ENCODE results near the gene ARHGAP22. TPM values are rescaled to one million over a fixed set of nuclear protein-coding genes. Genes with fewer than 3 reads are reported as not detected.

Gene ARHGAP22
- total and polyA plus RNA-seq, 5 donors: 1.4 to 6.5 (median 5.1) TPM

DNA sequence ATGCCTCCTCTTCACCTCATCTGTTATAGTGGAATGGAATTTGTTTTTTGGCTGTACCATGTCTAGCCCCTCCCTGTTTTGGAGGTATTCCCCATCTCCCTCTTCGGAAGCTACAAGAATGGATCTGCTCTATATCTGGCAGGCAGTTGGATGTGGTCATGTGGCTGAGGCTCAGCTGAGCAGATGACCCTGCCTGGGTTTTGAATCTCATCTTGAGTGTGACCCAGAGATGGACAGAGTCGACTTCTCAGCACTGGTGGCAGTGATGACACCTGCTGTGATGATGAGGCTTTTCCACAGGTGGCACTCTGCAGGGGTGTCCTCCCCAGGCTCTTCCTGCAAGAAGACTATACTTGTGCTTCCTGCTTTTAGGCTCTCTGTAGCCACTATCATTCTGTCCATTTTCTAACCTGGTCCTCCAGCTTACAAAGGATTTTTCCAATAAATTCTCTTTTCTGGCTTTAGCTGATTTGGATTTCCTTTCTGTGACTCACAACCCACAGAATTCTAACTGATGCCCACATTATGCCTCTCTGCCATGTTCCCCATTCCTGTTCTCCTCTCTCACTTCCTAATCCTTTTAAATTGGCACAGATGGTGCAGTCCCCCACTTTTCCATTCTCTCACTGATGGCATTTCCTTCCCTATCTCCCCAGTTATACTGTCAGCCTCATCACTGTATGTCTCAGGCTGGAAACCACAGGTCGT, 7.5 kb upstream of the ARHGAP22 start:
- ATAC-seq (peak in 1 of 2 donors; percentile 14), DNase-seq (no peak)
- H3K4me1 ChIP-seq (ENCODE audit: control insufficient read depth, insufficient read depth, low read length): no peaks in the 10 kb centered on the region
- H3K4me3 ChIP-seq (ENCODE audit: low read length): no peak overlapping the region
- intact Hi-C loops (cut with DNase I): no loop called here
- no peaks in the 10 kb centered on the region for H3K27me3 ChIP-seq (ENCODE audit: control insufficient read depth, insufficient read depth)
- WGBS: 56% methylated on average over 3 of the region's 3 CpGs
- H3K9me3 ChIP-seq (ENCODE audit: control insufficient read depth, low read length): no peaks in the 10 kb centered on the region
- no peak overlapping the region for H3K27ac ChIP-seq (ENCODE audit: low read length)

DNA sequence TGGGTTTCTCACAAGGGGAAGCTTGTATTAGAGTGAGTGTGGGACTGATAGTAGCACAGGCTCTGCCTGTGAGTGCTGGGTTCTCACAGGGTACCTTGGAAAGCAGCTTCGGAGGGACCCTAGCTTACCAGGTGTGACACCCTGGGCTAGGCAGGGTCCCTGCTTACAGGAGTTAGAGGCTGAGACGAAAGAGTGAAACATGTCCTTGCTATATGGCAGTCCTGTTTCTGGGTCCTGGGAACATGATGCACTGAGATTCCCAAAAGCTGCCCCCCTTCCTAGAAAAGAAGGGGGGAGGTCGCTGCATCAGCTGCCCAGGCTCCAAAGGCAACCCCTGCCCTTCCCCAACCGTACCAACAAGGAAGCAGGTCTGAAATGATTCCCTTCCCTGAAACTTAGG, 6.3 kb upstream of the ARHGAP22 start:
- 84% methylated on average over 4 of the region's 4 CpGs for WGBS
- no peak overlapping the region for H3K4me3 ChIP-seq (ENCODE audit: low read length)
- ATAC-seq: no peak
- no peak overlapping the region for H3K27ac ChIP-seq (ENCODE audit: low read length)
- no peaks in the 10 kb centered on the region for H3K4me1 ChIP-seq (ENCODE audit: control insufficient read depth, insufficient read depth, low read length)
- no peaks in the 10 kb centered on the region for H3K27me3 ChIP-seq (ENCODE audit: control insufficient read depth, insufficient read depth)
- intact Hi-C loops (cut with DNase I): no loop called here
- H3K9me3 ChIP-seq (ENCODE audit: control insufficient read depth, low read length): no peaks in the 10 kb centered on the region
- DNase-seq: no peak

DNA sequence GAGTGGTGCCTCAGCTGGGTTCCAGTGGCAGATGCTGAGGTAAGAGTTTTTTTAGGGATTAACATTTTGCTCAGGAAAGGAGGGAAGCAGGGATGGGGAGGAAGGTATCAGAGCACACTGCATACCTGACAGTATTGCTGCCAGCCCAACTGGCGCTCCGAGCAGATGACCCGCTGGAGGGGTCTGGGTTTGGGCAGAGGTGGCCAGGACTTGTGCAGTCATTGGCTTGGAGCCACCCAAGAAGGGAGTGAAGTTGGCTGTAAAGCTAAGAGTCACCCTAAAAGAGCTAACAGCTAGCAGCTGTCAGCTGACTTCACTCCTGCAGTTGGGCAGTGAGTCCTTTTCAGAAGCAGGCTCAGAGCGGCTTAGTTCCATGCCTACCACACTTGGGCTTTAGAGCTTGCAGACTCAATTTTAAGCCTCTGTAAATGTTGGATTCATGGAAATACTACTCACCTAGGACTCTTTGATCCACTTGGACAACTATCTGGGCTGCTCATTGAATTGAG, 5.8 kb upstream of the ARHGAP22 start:
- H3K4me3 ChIP-seq (ENCODE audit: low read length): no peak overlapping the region
- DNase-seq (no peak), ATAC-seq (no peak)
- intact Hi-C loops (cut with DNase I): no loop called here
- H3K27me3 ChIP-seq (ENCODE audit: control insufficient read depth, insufficient read depth): no peaks in the 10 kb centered on the region
- no peaks in the 10 kb centered on the region for H3K9me3 ChIP-seq (ENCODE audit: control insufficient read depth, low read length)
- 87% methylated on average over 4 of the region's 4 CpGs for WGBS
- H3K4me1 ChIP-seq (ENCODE audit: control insufficient read depth, insufficient read depth, low read length): no peaks in the 10 kb centered on the region
- H3K27ac ChIP-seq (ENCODE audit: low read length): no peak overlapping the region

DNA sequence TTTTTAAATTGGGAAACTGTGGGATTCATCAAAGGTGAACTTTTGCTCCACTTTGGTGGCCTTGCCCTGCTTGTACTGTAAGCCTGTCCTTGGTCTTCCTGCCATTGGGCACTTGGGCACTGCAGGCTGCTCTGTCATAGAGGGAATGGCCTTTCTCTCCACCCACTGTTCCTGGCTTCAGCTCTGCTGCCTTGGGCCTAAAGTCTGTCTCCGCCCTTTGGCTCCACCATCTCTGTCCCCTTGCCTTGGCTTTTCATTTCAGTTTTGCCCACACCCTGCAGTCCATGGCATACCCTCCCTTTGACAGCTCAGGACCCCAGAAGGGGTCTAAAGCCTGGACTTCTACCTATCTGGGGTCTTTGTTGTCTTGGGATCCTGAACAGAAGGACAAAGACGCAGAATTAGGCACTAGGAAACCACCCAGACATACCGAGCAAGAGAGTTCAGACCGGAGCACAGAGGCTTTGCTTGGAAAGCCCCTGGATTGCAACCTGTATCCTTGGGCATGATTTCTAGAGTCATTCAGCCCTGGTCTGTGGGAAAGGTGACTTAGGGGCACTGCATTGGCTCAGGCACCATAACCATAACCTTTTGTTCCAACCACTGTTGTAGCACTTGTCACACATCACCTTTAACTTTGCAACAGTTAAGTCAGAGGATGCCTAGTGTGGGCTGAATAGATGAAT, 5.2 kb upstream of the ARHGAP22 start:
- no peak overlapping the region for H3K4me3 ChIP-seq (ENCODE audit: low read length)
- ATAC-seq (no peak), DNase-seq (no peak)
- 91% methylated on average over 4 of the region's 4 CpGs for WGBS
- no peaks in the 10 kb centered on the region for H3K27me3 ChIP-seq (ENCODE audit: control insufficient read depth, insufficient read depth)
- H3K27ac ChIP-seq (ENCODE audit: low read length): no peak overlapping the region
- no peaks in the 10 kb centered on the region for H3K9me3 ChIP-seq (ENCODE audit: control insufficient read depth, low read length)
- intact Hi-C loops (cut with DNase I): no loop called here
- no peaks in the 10 kb centered on the region for H3K4me1 ChIP-seq (ENCODE audit: control insufficient read depth, insufficient read depth, low read length)

DNA sequence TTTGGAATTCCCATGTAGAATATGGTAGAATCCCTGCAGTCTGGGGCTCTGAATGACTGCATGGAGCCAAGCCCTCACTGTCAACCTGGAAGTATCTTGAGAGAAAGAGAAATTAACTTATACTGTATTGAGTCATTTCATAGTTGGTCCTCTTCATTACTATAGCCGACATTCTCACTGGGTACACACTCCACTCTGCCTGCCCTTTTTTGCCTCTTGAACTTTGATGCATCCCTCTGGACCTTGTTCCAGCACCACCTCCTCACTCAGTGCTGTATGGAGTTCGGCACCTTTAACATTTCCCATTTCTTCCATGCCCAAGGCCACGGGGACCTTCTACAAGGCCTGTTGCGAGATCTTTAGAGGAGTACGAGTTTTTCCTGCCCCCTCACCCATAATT, 4.6 kb upstream of the ARHGAP22 start:
- DNase-seq (no peak), ATAC-seq (no peak)
- 89% methylated on average over 5 of the region's 5 CpGs for WGBS
- intact Hi-C loops (cut with DNase I): no loop called here
- peaks cover 3% of the 10 kb centered on the region for H3K4me1 ChIP-seq (ENCODE audit: control insufficient read depth, insufficient read depth, low read length)
- no peak overlapping the region for H3K4me3 ChIP-seq (ENCODE audit: low read length)
- H3K9me3 ChIP-seq (ENCODE audit: control insufficient read depth, low read length): no peaks in the 10 kb centered on the region
- H3K27me3 ChIP-seq (ENCODE audit: control insufficient read depth, insufficient read depth): no peaks in the 10 kb centered on the region
- no peak overlapping the region for H3K27ac ChIP-seq (ENCODE audit: low read length)

DNA sequence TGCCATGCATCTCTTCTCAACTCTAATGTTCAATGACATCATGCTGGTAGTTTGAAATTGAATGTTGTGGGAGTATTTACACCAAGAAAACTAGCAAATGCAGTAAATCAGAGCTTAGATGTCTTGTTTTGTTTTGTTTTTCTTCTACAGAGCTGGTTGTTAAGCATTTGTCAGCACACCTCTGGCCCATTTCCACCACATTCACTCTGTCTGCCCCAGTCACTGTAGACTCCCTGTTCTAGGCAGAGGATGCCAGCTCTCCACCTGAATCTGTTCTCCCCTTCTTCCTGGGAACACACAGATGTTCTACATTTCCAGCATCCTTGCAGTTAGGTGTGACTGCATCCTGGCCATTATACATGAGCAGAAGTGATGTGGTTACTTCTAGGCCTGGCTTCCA, 4.1 kb upstream of the ARHGAP22 start:
- no peak for DNase-seq
- intact Hi-C loops (cut with DNase I): no loop called here
- H3K27ac ChIP-seq (ENCODE audit: low read length): no peak overlapping the region
- no peak overlapping the region for H3K4me3 ChIP-seq (ENCODE audit: low read length)
- peaks cover 4% of the 10 kb centered on the region for H3K4me1 ChIP-seq (ENCODE audit: control insufficient read depth, insufficient read depth, low read length)
- H3K9me3 ChIP-seq (ENCODE audit: control insufficient read depth, low read length): no peaks in the 10 kb centered on the region
- H3K27me3 ChIP-seq (ENCODE audit: control insufficient read depth, insufficient read depth): no peaks in the 10 kb centered on the region
- no peak for ATAC-seq

DNA sequence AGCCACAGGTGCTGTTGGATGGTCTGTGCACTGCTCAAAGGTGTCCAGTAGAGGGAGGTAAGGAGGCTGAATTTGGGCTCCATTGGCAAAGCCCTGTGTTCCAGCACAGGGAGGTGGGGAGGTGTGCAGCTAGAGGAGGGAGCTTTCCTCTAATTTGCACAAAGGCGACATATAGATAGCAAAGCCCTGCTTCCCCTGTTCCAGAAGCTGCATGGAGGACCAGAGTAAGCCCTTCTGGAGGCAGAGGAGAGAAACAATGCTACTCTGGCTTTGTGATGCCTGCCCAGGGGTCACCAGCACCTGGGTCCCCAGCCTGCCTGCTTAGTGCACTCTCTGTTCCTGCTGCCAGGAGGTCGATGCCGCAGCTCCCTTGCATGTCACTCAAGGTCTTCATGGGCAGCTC, 3.4 kb upstream of the ARHGAP22 start:
- H3K27me3 ChIP-seq (ENCODE audit: control insufficient read depth, insufficient read depth): no peaks in the 10 kb centered on the region
- WGBS: 68% methylated on average over 3 of the region's 3 CpGs
- no peaks in the 10 kb centered on the region for H3K9me3 ChIP-seq (ENCODE audit: control insufficient read depth, low read length)
- H3K4me1 ChIP-seq (ENCODE audit: control insufficient read depth, insufficient read depth, low read length): peaks cover 4% of the 10 kb centered on the region
- DNase-seq (no peak), ATAC-seq (no peak)
- no peak overlapping the region for H3K4me3 ChIP-seq (ENCODE audit: low read length)
- no peak overlapping the region for H3K27ac ChIP-seq (ENCODE audit: low read length)
- intact Hi-C loops (cut with DNase I): no loop called here

DNA sequence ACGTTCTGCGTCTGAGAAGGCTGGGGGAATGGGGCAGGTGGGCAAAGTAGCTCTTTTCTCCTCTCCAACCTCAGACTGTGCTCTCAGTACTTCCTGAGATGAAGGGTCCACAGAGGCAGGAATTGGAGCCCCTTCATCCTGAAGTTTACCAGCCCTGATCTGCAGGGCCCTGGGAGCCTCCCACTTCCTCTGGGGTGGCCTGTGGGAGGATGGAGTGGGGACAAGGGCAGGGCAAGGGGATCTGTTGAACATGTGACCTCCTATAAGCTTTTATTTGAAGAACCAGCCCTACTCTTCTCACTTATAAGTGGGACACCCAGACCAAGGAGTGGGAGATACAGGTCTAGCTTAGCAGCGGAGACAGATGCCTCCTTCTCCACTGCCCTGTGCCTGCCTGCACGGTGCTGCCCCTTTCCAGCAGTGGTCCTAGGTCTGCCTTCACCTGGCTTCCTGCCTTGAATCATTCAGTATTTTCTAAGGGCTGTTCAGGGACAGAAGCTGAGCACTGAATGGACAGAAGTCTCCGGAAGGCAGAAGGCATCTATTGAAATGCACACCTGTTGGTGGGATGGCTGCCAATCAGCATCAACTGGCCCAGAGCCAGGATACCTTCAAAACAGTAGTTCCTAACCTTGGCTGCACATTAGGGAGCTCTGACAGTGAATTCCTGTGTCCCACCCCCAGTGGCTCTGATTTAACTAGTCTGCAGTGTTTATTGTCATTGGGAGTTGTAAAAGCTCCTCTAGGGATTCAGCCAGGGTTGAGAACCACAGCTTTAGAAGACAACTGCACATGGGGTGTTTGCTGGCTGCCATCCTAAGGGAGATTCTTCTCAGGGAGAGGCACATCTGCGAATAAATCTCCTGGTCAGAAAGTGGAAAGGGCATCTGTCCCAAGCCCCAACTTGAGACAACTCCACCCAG, 2.7 kb upstream of the ARHGAP22 start:
- no peaks in the 10 kb centered on the region for H3K9me3 ChIP-seq (ENCODE audit: control insufficient read depth, low read length)
- peaks cover 4% of the 10 kb centered on the region for H3K4me1 ChIP-seq (ENCODE audit: control insufficient read depth, insufficient read depth, low read length)
- DNase-seq (no peak), ATAC-seq (no peak)
- no peak overlapping the region for H3K27ac ChIP-seq (ENCODE audit: low read length)
- WGBS: 65% methylated on average over 6 of the region's 6 CpGs
- intact Hi-C loops (cut with DNase I): no loop called here
- no peaks in the 10 kb centered on the region for H3K27me3 ChIP-seq (ENCODE audit: control insufficient read depth, insufficient read depth)
- H3K4me3 ChIP-seq (ENCODE audit: low read length): no peak overlapping the region

DNA sequence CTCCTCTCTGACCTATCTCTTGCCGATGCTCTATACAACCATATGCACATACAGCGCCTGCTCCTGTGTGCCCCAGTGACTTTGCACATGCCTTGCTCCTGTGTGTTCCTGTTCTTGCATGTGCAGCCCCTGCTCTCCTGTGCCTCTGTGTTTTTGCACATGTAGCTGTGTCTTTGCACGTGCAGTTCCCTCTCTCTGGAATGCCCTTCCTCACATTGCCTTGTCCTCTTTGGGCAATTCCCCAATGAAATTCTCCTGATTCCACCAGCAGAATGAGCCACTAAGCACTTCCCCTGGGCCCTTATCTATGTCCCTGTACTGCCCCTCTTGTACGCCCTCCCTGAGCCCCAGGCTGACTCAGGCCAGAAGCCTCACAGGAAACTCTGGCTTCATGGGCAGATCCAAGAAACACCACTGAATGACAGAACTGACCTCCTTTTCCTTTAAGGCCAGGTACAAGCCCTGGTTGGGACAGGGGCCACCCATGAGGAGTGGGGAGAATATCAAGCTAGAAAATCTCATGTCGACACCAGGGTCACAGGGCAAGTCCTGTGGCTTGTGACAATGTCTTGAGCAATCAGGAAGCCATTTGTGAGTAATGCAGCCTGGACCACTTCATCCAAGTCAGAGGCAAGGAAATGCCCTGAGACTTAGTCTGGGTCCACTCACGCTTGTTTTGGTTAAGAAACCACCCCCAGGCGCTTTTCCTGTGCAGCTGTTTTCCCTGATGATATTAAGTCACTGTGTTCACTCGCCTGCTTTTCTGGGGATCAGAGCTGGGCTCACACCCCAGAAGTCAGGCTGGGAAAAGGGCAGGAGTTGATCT, 1.9 kb upstream of the ARHGAP22 start:
- no peaks in the 10 kb centered on the region for H3K27me3 ChIP-seq (ENCODE audit: control insufficient read depth, insufficient read depth)
- DNase-seq (peak in 1 of 3 donors; percentile 33), ATAC-seq (peak; percentile 28 to 66)
- intact Hi-C loops (cut with DNase I): no loop called here
- peaks cover 4% of the 10 kb centered on the region for H3K4me1 ChIP-seq (ENCODE audit: control insufficient read depth, insufficient read depth, low read length)
- no peak overlapping the region for H3K27ac ChIP-seq (ENCODE audit: low read length)
- H3K4me3 ChIP-seq (ENCODE audit: low read length): no peak overlapping the region
- WGBS: 61% methylated on average over 8 of the region's 8 CpGs
- H3K9me3 ChIP-seq (ENCODE audit: control insufficient read depth, low read length): no peaks in the 10 kb centered on the region

DNA sequence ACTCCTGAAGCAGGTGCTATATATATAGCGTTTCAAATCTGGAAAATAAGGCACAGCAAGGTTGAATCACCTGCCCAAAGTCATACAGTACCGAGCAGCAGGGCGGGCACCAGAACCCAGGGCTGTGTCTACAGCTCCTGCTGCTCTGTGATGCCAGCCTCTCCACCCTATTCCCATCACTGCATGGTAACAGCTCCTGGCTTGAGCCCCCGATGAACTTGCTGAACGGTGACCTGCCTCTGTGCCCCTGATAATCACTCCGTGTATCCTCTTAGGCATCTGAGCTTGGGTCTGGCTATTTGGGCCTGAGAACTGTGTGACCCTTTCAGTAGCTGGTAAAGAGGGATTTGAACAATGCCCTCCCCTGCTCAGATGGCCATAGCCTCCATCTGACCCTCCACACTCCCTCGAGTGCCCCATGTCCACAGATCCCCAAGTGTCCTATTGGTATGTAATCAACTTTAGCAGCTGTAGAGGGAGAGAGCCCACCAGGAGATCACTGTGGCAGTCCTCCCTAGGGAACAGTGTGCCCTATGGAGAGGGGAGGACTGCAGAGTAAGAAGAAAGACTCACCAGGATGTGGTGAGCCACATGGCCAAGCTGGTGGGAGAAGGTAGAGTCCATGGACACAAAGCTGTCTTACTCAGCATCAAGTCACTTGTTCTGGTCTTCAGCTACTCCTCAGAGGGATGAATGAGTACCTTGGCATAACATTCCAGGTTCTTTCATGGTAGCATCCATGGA, 1.1 kb upstream of the ARHGAP22 start:
- intact Hi-C loops (cut with DNase I): no loop called here
- WGBS: 90% methylated on average over 7 of the region's 7 CpGs
- H3K4me1 ChIP-seq (ENCODE audit: control insufficient read depth, insufficient read depth, low read length): peaks cover 4% of the 10 kb centered on the region
- no peak overlapping the region for H3K4me3 ChIP-seq (ENCODE audit: low read length)
- no peaks in the 10 kb centered on the region for H3K27me3 ChIP-seq (ENCODE audit: control insufficient read depth, insufficient read depth)
- DNase-seq (no peak), ATAC-seq (no peak)
- H3K9me3 ChIP-seq (ENCODE audit: control insufficient read depth, low read length): no peaks in the 10 kb centered on the region
- H3K27ac ChIP-seq (ENCODE audit: low read length): no peak overlapping the region
